NOMO-1 treated with DMSO at 0.1 percent for 48 hours (cell line): ENCODE data around the gene CYLD.

Source experiments
- DNase-seq: peaks from one replicate; lab custom pipeline; 2025; ENCODE audit not compliant: unreplicated experiment; lab: John Stamatoyannopoulos, UW

Gene CYLD

DNA sequence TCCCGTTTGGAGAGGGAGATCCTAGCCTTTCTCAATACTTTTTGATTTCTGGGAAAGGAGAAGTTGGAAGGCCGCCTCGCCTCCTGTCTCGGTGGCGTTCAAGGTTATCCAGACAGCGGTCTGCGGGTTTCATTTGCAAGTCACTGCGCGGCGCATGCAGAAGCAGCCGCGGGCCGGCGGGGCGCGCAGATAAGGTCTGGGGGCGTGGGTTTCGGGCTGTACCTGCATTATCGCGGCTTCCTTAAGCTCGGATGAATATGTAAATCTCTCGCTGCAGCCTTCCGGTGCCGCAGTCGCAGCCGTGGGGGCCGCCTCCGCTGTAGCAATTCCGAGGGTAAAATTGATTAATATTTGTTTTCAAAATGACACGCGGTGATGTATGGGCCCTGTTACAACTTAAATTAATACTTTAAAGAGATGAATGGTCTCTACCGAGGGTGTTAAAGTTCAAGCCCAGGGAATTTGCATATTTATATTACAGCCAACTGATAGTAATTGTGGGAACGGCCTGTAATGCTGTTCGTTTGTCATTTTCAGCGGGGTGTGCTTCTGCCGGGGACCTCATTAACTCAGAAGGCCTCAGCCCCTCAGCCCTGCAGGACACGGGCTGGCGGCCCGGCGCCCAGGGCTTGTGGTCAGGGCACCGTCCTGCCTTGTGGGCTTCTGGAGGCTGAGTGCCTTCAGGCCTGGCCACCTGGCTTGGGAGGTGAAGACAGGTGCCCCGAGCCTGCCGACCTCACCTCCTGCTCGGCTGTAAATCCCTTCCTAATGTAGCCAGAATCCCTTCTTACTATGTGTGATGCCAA is 99.4 kb downstream of the CYLD start:
- no peak for DNase-seq

DNA sequence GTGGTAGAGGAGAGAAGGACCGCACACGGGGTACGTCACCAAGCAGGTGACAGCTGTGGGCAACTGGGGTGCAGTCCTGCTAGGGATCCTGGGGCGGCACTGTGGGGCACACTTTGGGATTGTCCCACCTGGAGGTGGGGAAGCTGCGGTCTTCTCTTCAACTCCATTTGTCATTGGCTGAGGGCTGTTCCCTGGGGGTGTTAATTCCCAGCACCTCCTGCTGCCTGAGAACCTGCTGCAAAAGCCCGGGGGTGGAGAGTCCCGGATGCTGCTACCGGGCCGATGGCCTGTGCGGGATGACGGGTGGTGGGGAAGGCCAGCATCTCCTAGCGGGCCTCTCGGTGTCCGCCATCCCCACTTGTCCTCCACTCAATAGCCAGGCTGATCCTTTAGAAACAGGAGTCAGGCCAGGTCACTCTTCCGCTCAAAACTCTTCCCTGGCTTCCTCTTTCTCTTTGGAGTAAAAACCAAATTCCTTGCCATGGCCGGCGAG is 100.2 kb downstream of the CYLD start:
- no peak for DNase-seq

DNA sequence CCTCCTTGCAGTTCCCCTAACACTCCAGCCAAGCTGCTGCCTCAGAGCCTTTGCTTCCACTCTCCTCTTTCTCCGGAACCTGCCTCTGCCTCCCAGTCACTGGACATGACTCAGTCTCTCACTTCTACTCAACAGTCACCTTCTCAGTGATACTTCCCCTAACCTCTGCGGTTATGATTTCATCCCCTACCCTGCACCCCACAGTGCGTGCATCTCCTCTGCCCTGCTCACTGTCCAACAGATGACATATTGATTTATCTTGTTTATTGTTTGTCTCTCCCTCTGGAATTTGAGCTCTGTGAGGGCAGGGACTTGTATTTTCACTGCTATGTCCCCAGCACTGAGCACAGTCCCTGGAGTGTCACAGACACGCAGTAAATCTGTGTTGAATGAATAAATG is 100.7 kb downstream of the CYLD start:
- no peak for DNase-seq

DNA sequence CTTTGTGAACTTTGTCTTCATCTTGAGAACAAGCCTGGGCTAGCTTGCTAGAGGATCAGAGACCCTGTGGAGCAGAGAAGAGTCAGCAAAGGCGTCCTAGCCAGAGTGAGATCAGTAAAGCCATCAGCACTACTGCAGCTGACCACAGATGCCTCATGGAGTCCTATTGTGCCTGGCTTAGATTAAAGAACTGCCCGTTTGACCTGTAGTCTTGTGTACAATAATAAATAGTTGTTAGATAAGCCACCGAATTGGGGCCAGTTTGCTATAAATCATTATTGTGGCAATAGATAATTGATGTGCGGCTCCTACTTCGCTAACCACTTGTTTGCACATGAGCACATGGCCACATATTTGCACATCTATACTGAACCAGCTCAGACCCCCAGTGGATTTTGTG is 103.0 kb downstream of the CYLD start:
- no peak for DNase-seq

DNA sequence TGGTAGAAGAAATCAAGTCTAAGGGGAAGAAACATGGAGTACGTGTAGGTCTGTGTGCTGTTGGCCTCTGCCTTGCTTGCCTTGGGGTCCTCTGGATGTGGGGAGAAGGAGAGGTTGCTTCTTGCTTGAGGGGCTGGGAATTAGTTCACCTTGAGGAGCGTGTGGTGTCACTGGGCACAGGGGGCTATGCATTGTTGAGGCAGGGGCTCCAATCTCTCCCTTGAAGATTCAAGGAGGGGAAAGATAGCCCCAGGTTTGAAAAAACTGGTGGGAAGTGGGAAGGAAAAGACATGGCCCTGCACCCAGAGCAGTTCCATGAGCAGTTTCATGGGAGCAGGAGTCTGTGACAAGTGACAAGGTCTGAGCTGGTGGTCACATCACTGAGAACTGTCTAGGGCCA is 103.4 kb downstream of the CYLD start:
- DNase-seq, result no peak

DNA sequence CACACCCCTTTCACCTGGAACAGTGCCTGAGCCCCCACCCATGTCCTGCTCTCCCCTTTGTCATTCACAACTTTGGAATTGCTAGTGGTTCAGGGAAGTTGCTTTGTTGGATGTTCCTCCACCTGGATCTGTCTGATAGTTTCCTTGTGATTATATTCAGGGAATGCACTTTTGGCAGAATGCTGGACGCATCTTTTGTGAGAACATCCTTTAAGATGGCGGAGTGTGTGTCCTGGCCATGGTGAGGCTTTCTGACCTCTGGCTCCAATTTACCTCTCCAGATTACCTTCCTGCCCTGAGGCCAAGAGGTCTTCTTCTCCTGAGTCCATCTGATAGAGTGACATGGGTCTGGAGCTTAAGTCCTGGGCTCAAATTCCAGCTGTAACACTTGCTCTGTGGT is 104.6 kb downstream of the CYLD start:
- DNase-seq, result no peak

DNA sequence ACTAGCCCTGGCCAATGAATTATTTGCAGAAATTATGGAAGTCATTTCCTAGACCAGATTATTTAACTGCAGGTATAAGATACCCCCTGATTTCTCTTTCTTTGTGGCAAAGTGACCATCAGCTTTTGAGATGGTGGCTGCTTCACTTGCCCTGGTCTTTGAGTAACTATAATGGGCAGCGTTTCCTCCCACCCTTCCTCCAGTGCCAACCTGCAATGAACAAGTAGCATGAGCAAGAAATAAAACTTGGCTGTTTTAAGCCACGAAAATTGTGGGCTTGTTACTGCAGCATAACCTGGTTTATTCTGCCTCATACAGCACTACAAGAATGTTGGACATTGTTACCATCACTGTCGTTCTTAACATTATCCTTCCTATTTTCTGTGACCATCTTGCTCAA is 105.3 kb downstream of the CYLD start:
- DNase-seq, result no peak

DNA sequence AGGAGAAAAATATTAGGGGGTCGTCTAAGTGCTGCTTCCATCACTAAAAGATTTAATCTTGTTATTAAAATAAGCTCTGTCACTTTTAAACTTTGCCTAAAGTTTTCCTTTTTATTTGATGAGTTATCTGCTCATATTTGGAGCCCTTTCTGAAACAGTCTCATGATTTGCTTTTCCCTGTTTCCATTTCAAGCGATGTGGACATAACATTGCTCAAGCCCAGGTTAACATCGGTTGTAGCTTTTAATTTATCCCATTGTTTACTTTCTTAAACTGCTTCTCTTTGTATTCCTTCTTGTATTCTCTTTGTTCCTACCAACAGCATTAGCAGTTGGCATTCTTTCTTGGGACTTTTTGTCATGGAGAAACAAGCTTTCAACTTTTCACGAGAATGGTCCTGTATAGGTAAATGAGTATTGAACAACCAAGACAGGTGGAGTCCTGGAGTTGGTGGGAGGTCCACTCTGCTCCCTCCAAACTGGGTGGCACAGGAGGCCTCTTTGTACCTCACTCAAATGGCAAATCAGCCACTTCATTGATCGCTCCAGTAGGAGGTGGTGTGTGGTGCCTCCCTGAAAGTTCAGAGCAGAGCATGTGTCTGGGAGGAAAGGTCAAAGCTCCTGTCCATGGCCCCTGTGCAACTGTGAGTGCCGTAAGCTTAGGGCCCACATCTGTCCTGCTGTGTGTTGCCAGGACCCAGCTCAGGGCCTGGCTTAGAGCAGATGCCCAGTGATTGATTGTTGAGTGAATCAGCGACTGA is 107.0 kb downstream of the CYLD start:
- no peak for DNase-seq
